Ascending aorta (tissue), 2 donors: ENCODE measurements around the gene TMBIM1. TPM values are rescaled to one million over a fixed set of nuclear protein-coding genes. Genes with fewer than 3 reads are reported as not detected.

Experiments used
- DNase-seq, 2 donors: peaks; one replicate each; pipeline ENCODE4 v3.0.0-alpha.2; 2019; ENCODE audit warnings: low spot score in 2 of 2
- H3K27ac ChIP-seq, 2 donors: fragments of 200-600 bp; sonication (generic); one replicate each; pipeline ENCODE4 v1.5.1; 2016 to 2017; ENCODE audit warnings: mild to moderate bottlenecking in 1 of 2
- H3K27me3 ChIP-seq: fragments of 200-600 bp; sonication (generic); one replicate; pipeline ENCODE4 v1.5.1; 2017
- H3K36me3 ChIP-seq, 2 donors: fragments of 200-600 bp; sonication (generic); one replicate each; pipeline ENCODE4 v1.5.1; 2016
- H3K4me1 ChIP-seq, 2 donors: fragments of 200-600 bp; sonication (generic); one replicate each; pipeline ENCODE4 v1.5.1; 2016 to 2017; ENCODE audit warnings: mild to moderate bottlenecking in 1 of 2
- H3K4me3 ChIP-seq, 2 donors: fragments of 200-600 bp; sonication (generic); one replicate each; pipeline ENCODE4 v1.5.1; 2016 to 2017; ENCODE audit warnings: mild to moderate bottlenecking in 1 of 2
- H3K9me3 ChIP-seq, 2 donors: fragments of 200-600 bp; sonication (generic); one replicate each; pipeline ENCODE4 v1.5.1; 2016
- CTCF ChIP-seq, 3 experiments: fragments of 200-600 bp in 2 of 3; fragments of 450-650 bp in 1 of 3; sonication (generic) in 2 of 3; IDR thresholded peaks; one replicate each; pipeline ENCODE4 v1.5.1; 2016 to 2019; ENCODE audit warnings: antibody characterized with exemption in 3 of 3, mild to moderate bottlenecking in 1 of 3, moderate library complexity in 1 of 3
- intact Hi-C: fragments of 100-400 bp; cut with DNase I; formaldehyde crosslinking; loops from one replicate; pipeline ENCODE4 v1.15.1; 2023
- total RNA-seq: library from RNA; depleted of rRNA; stranded (reverse); fragments of >200 nt; gene quantifications from one replicate; pipeline ENCODE4 v1.1.0, GENCODE V29; 2016

TMBIM1 gene
- total RNA-seq, 1 donor from 2014 or later = 320 TPM

GRCh38 chr2:218298314-218298875 lies 6.1 kb upstream of the TMBIM1 start:
- Histone ChIP-seq H3K9me3 (no peaks in the 10 kb centered on the region), H3K36me3 (no peaks in the 10 kb centered on the region), H3K27ac (peak overlapping the region; percentile 98 to 99), H3K27me3 (no peaks in the 10 kb centered on the region), H3K4me1 (peaks cover 14 to 49% of the 10 kb centered on the region in 2 donors), H3K4me3 (no peak overlapping the region)
- no peak for TF ChIP-seq CTCF (IDR thresholded peaks at IDR 0.05)
- no peak for DNase-seq
- intact Hi-C loops = loop anchor here (1.0 kb wide), 1 partner anchor 26 kb away; no protein-coding TSS in a partner anchor

GRCh38 chr2:218296847-218297246 lies 4.5 kb upstream of the TMBIM1 start:
- Histone ChIP-seq H3K9me3 (no peaks in the 10 kb centered on the region), H3K4me1 (peaks cover 20 to 57% of the 10 kb centered on the region in 2 donors), H3K27ac (peak overlapping the region; percentile 98 to 99), H3K4me3 (no peak overlapping the region), H3K27me3 (no peaks in the 10 kb centered on the region), H3K36me3 (no peaks in the 10 kb centered on the region)
- intact Hi-C loops = no loop called here
- TF ChIP-seq CTCF (IDR thresholded peaks at IDR 0.05) = no peak
- no peak for DNase-seq

- Histone ChIP-seq H3K4me1 (peaks cover 20 to 57% of the 10 kb centered on the region in 2 donors), H3K4me3 (no peak overlapping the region), H3K27ac (peak overlapping the region; percentile 98 to 99), H3K9me3 (no peaks in the 10 kb centered on the region), H3K27me3 (no peaks in the 10 kb centered on the region), H3K36me3 (no peaks in the 10 kb centered on the region)
- TF ChIP-seq CTCF (IDR thresholded peaks at IDR 0.05) = no peak
- DNase-seq = no peak
- intact Hi-C loops = no loop called here
These were observed 3.9 kb upstream of the TMBIM1 start for GRCh38 chr2:218296200-218296599.

- TF ChIP-seq CTCF (IDR thresholded peaks at IDR 0.05) = no peak
- Histone ChIP-seq H3K36me3 (no peaks in the 10 kb centered on the region), H3K4me1 (peaks cover 20 to 59% of the 10 kb centered on the region in 2 donors), H3K9me3 (no peaks in the 10 kb centered on the region), H3K27ac (peak overlapping the region; percentile 98 to 99), H3K4me3 (peak overlapping the region; percentile 10 to 21), H3K27me3 (no peaks in the 10 kb centered on the region)
- intact Hi-C loops = no loop called here
- DNase-seq = no peak
These were observed 2.7 kb upstream of the TMBIM1 start for GRCh38 chr2:218295029-218295428.

- H3K4me3 ChIP-seq = peak overlapping the region in 1 of 2 donors; percentile 21
- H3K27me3 ChIP-seq = no peaks in the 10 kb centered on the region
- H3K4me1 ChIP-seq = peaks cover 20 to 61% of the 10 kb centered on the region in 2 donors
- H3K9me3 ChIP-seq = no peaks in the 10 kb centered on the region
- intact Hi-C loops = no loop called here
- no peaks in the 10 kb centered on the region for H3K36me3 ChIP-seq
- TF ChIP-seq CTCF (IDR thresholded peaks at IDR 0.05) = no peak
- H3K27ac ChIP-seq = peak overlapping the region; percentile 98 to 99
- no peak for DNase-seq
These were observed 2.2 kb upstream of the TMBIM1 start for GRCh38 chr2:218294430-218295022.
